Osteoblast (primary cell): ENCODE results near the gene DGAT2L6. TPM values are rescaled to one million over a fixed set of nuclear protein-coding genes. Genes with fewer than 3 reads are reported as not detected.
A peak's percentile ranks its signal among the peaks of the same experiment; 100 is the strongest.

Experiments
- DNase-seq: peaks from one replicate; pipeline ENCODE4 v3.0.0; 2011; ENCODE audit warnings: low spot score, mixed read lengths; ENCODE audit not compliant: insufficient read length; ENCODE audit errors: missing footprints
- H2AFZ ChIP-seq: 2 replicates; pipeline ENCODE4 v1.6.0; 2011; ENCODE audit warnings: mild to moderate bottlenecking, low read length
- H3K27ac ChIP-seq: 2 replicates; pipeline ENCODE4 v1.5.1; 2011; ENCODE audit warnings: mild to moderate bottlenecking, low read depth, low read length, moderate library complexity
- H3K27me3 ChIP-seq: 2 replicates; pipeline ENCODE4 v1.6.0; 2012; ENCODE audit warnings: mild to moderate bottlenecking, control low read depth, inconsistent platforms, low read length, moderate library complexity; ENCODE audit not compliant: insufficient read depth
- H3K36me3 ChIP-seq: 2 replicates; pipeline ENCODE4 v1.5.1; 2011; ENCODE audit warnings: mild to moderate bottlenecking, low read length, control low read depth, moderate library complexity; ENCODE audit not compliant: insufficient read depth
- H3K4me1 ChIP-seq: 2 replicates; pipeline ENCODE4 v1.5.1; 2011; ENCODE audit warnings: mild to moderate bottlenecking, low read length, control low read depth, moderate library complexity; ENCODE audit not compliant: insufficient read depth
- H3K4me2 ChIP-seq: 2 replicates; pipeline ENCODE4 v1.6.0; 2011; ENCODE audit warnings: mild to moderate bottlenecking, low read length; ENCODE audit not compliant: insufficient read depth
- H3K4me3 ChIP-seq: fragments of 200-600 bp; sonication (generic); 3 replicates; pipeline ENCODE4 v1.5.1; 2012; ENCODE audit warnings: mild to moderate bottlenecking, low read length, inconsistent platforms; ENCODE audit not compliant: insufficient read depth
- H3K79me2 ChIP-seq: 2 replicates; pipeline ENCODE4 v1.6.0; 2012; ENCODE audit warnings: mild to moderate bottlenecking, low read length, control low read depth, inconsistent platforms; ENCODE audit not compliant: insufficient read depth
- H3K9me3 ChIP-seq: 2 replicates; pipeline ENCODE4 v1.5.1; 2011; ENCODE audit warnings: low read depth, low read length, control low read depth
- H4K20me1 ChIP-seq: 2 replicates; pipeline ENCODE4 v1.6.0; 2012; ENCODE audit warnings: mild to moderate bottlenecking, low read length, control low read depth; ENCODE audit not compliant: insufficient read depth
- total RNA-seq: library from RNA; depleted of rRNA; stranded (reverse); fragments of >200 nt; gene quantifications from 2 replicates; pipeline ENCODE4 v1.2.3, GENCODE V29; 2012
- TF ChIP-seq, protein P1 (sequence below): IDR thresholded peaks from 2 replicates; pipeline ENCODE4 v1.5.1; 2011; ENCODE audit warnings: mild to moderate bottlenecking, low read depth, low read length, moderate library complexity; ENCODE audit errors: extremely low read depth

Gene DGAT2L6, protein sequence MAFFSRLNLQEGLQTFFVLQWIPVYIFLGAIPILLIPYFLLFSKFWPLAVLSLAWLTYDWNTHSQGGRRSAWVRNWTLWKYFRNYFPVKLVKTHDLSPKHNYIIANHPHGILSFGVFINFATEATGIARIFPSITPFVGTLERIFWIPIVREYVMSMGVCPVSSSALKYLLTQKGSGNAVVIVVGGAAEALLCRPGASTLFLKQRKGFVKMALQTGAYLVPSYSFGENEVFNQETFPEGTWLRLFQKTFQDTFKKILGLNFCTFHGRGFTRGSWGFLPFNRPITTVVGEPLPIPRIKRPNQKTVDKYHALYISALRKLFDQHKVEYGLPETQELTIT
- not detected in 2 replicates for total RNA-seq

DNA sequence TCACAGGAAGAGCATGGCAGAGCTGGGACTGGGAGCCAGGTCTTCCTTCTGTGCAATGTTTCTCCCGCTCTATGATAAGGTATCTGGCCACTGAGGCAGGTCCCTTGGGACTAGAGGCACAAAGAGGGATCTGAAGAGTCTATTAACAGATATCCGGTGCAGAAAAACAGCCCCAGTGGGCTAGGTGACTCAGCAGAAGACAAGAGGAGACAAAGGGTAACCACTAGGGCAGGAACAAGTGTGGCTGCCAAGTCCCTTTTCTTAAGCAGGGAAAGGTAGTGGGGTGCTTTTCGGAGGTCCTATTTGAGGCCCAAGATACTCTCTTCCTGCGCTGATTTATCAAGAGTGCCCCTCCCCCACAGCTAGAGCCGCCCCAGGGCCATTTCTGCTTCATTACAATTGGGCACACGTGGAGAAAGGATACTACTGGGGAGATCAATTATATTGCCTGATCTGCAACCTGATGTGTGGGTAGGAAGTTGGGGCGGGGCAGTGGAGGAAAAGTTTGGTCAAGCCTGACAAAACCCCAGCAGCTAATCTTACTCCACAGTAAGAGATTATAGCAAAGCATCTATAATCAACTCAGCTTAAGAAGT is at the start of gene DGAT2L6:
TSS of gene DGAT2L6 (plus strand) at position 546 of the 596 bp plus-strand sequence. CDS start 100 bp downstream, outside the sequence.
- no peak within 1 kb of the TSS for H2AFZ ChIP-seq
- H4K20me1 ChIP-seq: no peaks in the 10 kb centered on the region
- TF ChIP-seq, protein P1, sequence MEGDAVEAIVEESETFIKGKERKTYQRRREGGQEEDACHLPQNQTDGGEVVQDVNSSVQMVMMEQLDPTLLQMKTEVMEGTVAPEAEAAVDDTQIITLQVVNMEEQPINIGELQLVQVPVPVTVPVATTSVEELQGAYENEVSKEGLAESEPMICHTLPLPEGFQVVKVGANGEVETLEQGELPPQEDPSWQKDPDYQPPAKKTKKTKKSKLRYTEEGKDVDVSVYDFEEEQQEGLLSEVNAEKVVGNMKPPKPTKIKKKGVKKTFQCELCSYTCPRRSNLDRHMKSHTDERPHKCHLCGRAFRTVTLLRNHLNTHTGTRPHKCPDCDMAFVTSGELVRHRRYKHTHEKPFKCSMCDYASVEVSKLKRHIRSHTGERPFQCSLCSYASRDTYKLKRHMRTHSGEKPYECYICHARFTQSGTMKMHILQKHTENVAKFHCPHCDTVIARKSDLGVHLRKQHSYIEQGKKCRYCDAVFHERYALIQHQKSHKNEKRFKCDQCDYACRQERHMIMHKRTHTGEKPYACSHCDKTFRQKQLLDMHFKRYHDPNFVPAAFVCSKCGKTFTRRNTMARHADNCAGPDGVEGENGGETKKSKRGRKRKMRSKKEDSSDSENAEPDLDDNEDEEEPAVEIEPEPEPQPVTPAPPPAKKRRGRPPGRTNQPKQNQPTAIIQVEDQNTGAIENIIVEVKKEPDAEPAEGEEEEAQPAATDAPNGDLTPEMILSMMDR: no peak
- no peak within 1 kb of the TSS for H3K27ac ChIP-seq
- no peaks in the 10 kb centered on the region for H3K36me3 ChIP-seq
- no peak for DNase-seq
- peaks cover 21% of the 10 kb centered on the region for H3K4me1 ChIP-seq
- no peaks in the 10 kb centered on the region for H3K79me2 ChIP-seq
- H3K4me3 ChIP-seq: no peak within 1 kb of the TSS
- no peaks in the 10 kb centered on the region for H3K27me3 ChIP-seq
- H3K9me3 ChIP-seq: no peaks in the 10 kb centered on the region
- no peak within 1 kb of the TSS for H3K4me2 ChIP-seq

DNA sequence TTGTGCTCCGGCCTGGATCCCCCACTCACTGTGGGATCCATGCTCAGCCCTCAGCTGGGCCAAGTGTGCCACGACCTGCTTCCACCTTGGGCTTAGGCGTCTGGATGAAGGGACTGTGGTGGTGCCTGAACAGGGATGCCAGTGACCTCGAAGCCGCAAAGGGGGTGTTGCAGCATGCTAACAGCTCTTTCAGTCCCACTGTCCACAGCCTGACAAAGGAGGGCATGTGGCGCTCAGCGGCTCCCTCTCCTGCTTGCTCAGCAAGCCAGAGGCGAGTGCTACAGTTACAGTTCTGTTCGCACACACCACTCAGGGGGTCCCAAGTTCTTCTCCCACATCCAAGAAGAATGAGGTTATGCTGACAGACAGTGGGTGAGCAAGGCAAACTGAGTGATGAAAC is 49.2 kb upstream of the DGAT2L6 start:
- TF ChIP-seq, protein P1: no peak
- no peak overlapping the region for H3K4me3 ChIP-seq
- no peak overlapping the region for H3K27ac ChIP-seq
- peak; percentile 51 for DNase-seq
- no peaks in the 10 kb centered on the region for H3K36me3 ChIP-seq
- no peaks in the 10 kb centered on the region for H3K79me2 ChIP-seq
- peaks cover 7% of the 10 kb centered on the region for H3K4me1 ChIP-seq
- H2AFZ ChIP-seq: no peak overlapping the region
- H3K4me2 ChIP-seq: no peak overlapping the region
- H3K27me3 ChIP-seq: no peaks in the 10 kb centered on the region
- no peaks in the 10 kb centered on the region for H4K20me1 ChIP-seq
- no peaks in the 10 kb centered on the region for H3K9me3 ChIP-seq

DNA sequence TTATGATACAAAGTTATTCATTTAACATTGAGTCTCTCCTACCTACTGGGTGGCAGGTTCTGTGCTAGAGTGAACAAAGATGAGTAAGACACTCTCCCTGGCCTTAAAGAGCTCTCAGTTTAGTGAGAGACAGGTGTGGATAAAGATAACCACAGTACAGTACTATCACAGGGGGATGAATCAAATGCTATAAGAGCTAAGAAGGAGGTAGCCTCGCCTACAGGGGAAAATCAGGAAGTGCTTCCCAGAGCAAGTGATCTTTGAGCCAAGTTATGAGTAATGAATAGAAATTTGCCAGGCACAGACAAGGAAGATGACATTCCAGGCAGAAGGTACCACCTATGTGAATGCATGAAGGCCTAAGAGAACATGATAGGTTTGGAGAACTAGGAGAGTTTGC is 47.5 kb upstream of the DGAT2L6 start:
- Histone ChIP-seq H3K79me2 (peaks cover 11% of the 10 kb centered on the region), H3K27ac (no peak overlapping the region), H3K27me3 (no peaks in the 10 kb centered on the region), H4K20me1 (no peaks in the 10 kb centered on the region), H3K9me3 (no peaks in the 10 kb centered on the region), H3K4me2 (no peak overlapping the region), H3K36me3 (peaks cover 2% of the 10 kb centered on the region), H3K4me3 (no peak overlapping the region), H2AFZ (no peak overlapping the region), H3K4me1 (peaks cover 14% of the 10 kb centered on the region)
- TF ChIP-seq, protein P1: no peak
- peak; percentile 47 for DNase-seq

DNA sequence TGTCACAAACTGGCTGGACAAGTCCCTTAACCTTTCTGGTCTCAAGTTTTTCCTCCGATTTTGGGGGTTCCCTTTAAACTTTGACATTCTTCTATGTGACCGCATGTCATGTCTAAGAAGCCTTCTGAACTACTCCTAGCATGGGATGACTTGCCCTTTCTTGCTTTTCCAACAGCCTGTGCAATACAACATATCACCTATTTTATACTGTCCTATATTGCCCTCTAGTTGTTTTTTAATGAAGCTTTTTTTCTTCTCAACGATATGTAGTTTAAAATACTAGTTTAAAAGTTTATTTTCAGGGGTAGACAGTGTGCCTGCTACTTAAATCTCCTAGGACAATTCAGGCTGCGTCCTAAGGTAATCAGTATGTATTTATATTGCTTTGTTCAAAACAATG is 45.1 kb upstream of the DGAT2L6 start:
- Histone ChIP-seq H3K9me3 (no peaks in the 10 kb centered on the region), H3K4me3 (no peak overlapping the region), H3K4me2 (no peak overlapping the region), H3K79me2 (peaks cover 23% of the 10 kb centered on the region), H2AFZ (no peak overlapping the region), H3K4me1 (peaks cover 19% of the 10 kb centered on the region), H3K27me3 (no peaks in the 10 kb centered on the region), H4K20me1 (no peaks in the 10 kb centered on the region), H3K36me3 (peaks cover 13% of the 10 kb centered on the region), H3K27ac (no peak overlapping the region)
- DNase-seq: no peak
- TF ChIP-seq, protein P1: peak; percentile 6
